ENCODE data around the gene TEF.

DNA sequence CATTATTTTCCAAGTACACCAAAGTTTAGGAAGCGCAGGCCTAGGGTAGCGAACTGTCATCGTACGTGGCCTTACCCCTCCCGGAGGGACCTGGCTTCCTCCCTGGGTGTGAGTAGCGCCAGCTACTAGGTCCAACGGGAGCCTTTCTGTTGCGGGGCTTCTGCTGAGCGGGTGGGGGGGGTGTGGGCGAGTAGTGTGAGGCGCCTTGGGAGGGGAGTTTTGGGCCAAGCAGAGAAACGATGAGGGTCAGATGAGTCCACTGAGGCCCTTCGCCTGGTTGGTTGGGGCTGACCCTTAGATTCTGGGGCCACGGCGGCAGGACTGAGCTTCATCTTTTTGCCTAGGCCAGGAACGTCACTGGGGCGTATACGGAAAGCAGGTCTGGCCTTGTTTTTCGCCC, 868 bp downstream of the TEF start:
- no peak for TF ChIP-seq CTCF (IDR thresholded peaks at IDR 0.05)
- no peak for TF ChIP-seq POLR2A (IDR thresholded peaks at IDR 0.05)
